Measurements from ENCODE around the gene SLC41A1.

SLC41A1 gene

DNA sequence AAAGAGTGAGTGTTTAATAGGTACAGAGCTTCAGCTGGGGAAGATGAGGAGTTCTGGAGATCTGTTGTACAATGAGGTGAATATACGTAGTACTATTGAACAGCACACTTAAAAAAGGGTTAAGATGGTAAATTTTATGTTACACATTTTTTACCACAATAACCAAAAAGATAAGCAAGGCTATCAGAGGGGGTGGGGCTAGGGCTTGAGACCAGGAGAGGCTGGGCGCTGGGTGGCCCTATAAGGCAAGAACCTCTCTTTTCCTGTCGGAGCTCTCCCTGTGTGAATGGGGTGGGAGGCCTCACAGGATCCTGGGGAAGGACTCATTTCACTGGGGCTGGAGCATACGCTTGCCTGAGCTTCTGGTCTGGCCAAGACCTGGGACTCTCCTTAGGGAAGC, 9.0 kb downstream of the SLC41A1 start:
- TF ChIP-seq, protein P1, sequence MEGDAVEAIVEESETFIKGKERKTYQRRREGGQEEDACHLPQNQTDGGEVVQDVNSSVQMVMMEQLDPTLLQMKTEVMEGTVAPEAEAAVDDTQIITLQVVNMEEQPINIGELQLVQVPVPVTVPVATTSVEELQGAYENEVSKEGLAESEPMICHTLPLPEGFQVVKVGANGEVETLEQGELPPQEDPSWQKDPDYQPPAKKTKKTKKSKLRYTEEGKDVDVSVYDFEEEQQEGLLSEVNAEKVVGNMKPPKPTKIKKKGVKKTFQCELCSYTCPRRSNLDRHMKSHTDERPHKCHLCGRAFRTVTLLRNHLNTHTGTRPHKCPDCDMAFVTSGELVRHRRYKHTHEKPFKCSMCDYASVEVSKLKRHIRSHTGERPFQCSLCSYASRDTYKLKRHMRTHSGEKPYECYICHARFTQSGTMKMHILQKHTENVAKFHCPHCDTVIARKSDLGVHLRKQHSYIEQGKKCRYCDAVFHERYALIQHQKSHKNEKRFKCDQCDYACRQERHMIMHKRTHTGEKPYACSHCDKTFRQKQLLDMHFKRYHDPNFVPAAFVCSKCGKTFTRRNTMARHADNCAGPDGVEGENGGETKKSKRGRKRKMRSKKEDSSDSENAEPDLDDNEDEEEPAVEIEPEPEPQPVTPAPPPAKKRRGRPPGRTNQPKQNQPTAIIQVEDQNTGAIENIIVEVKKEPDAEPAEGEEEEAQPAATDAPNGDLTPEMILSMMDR (IDR thresholded peaks at IDR 0.05; ENCODE audit: control extremely low read depth, extremely low read depth, low read depth, missing control alignments), result no peak
- DNase-seq (ENCODE audit: extremely low spot score), result no peak
- ChIA-PET CTCF (interaction anchor here (0.7 to 2.4 kb wide), 5 partner anchors 12 to 173 kb away, joined by 3 to 19 read pairs (median 5); no protein-coding TSS in a partner anchor), POLR2A (no interaction called here)

GRCh38 chr1:205802060-205802459, 10.9 kb downstream of the SLC41A1 start:
- TF ChIP-seq, protein P1 (IDR thresholded peaks at IDR 0.05; ENCODE audit: control extremely low read depth, extremely low read depth, low read depth, missing control alignments), result no peak
- no peak for DNase-seq (ENCODE audit: extremely low spot score)
- ChIA-PET POLR2A (no interaction called here), CTCF (interaction anchor here (1.1 kb wide), 1 partner anchor 9 kb away, joined by 3 read pairs; no protein-coding TSS in a partner anchor)

- CTCF ChIA-PET, result interaction anchor here (1.1 to 2.3 kb wide), 2 partner anchors 9 to 10 kb away, joined by 3 to 10 read pairs; no protein-coding TSS in a partner anchor
- POLR2A ChIA-PET, result no interaction called here
- TF ChIP-seq, protein P1 (IDR thresholded peaks at IDR 0.05; ENCODE audit: control extremely low read depth, extremely low read depth, low read depth, missing control alignments), result no peak
- no peak for DNase-seq (ENCODE audit: extremely low spot score)
Observed at GRCh38 chr1:205800981-205801703, 11.9 kb downstream of the SLC41A1 start.

DNA sequence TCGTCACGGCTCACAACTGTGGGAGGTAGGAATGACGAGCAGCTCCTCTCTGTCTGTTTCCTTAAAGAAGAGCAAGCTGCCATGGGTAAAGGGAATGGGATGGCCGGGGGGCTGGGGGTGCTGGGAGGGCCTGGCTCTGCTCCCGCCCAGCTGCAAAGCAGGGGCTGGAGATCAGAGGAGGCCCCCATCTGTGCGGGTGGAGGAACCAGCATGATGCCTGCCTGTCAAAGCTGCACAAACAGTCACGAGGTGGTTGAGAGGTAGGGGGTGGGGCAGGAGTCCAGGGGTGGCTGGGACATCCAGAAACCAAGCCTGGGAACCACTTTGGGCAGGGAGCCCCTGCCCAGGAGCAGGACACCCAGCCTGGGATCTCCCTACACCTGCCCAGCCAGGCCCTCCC, 12.6 kb downstream of the SLC41A1 start:
- POLR2A ChIA-PET, result no interaction called here
- TF ChIP-seq, protein P1 (IDR thresholded peaks at IDR 0.05; ENCODE audit: control extremely low read depth, extremely low read depth, low read depth, missing control alignments), result no peak
- CTCF ChIA-PET, result interaction anchor here (1.4 to 2.3 kb wide), 3 partner anchors 9 to 177 kb away, joined by 3 to 10 read pairs (median 5); no protein-coding TSS in a partner anchor
- DNase-seq (ENCODE audit: extremely low spot score), result no peak

DNA sequence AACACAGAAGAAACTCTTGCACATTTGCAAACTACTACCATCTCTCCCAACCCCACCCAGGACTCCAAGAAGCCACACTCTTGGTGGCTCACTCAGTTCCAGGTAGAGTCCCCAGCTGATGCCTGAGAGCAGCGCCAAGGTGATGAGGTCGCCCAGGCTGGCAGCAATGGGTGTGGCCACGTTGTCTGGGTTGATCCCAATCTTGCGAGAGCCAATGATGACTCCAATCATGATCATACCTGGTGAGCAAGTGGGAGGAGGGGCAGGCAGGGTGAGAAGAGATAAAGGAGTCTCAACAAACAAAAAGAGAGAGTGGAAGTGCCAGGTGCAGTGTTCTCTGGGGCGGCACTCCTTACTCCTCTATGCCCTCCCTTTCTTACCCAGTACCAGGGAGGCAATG, 14.4 kb downstream of the SLC41A1 start:
- TF ChIP-seq, protein P1 (IDR thresholded peaks at IDR 0.05; ENCODE audit: control extremely low read depth, extremely low read depth, low read depth, missing control alignments), result no peak
- no peak for DNase-seq (ENCODE audit: extremely low spot score)
- CTCF ChIA-PET, result interaction anchor here (2.0 kb wide), 1 partner anchor 179 kb away, joined by 7 read pairs; no protein-coding TSS in a partner anchor
- POLR2A ChIA-PET, result no interaction called here

DNA sequence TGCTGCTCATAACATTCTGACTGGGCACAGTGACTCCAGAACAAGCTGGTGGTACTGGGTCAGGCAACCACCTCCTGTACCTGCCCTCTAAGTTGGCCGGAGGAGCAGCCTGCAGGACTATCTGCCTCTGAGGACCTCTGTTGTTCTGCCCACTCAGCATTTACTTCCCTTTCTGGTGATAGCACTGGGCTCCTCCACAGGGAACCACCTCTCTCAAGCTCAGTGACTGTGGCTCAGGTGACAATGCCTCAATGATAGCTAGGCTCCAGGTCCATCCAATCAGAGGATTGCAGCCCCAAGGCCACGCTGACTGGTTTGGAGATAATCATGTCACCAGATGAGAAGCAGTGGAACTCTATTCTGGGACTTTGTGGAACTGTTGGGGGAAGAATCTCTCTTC, 15.8 kb downstream of the SLC41A1 start:
- CTCF ChIA-PET, result interaction anchor here (1.1 to 2.0 kb wide), 4 partner anchors 10 to 180 kb away, joined by 3 to 7 read pairs (median 4); no protein-coding TSS in a partner anchor
- TF ChIP-seq, protein P1 (IDR thresholded peaks at IDR 0.05; ENCODE audit: control extremely low read depth, extremely low read depth, low read depth, missing control alignments), result no peak
- POLR2A ChIA-PET, result no interaction called here
- no peak for DNase-seq (ENCODE audit: extremely low spot score)

Data from GM10248 (cell line).